Esophagus mucosa (tissue), 1 donor: ENCODE results near the gene CACNG4. TPM values are rescaled to one million over a fixed set of nuclear protein-coding genes. Genes with fewer than 3 reads are reported as not detected.

ENCODE experiments used
- ATAC-seq: fragments of 200-7000 bp; cut with Tn5 transposase; one replicate; pipeline ENCODE4 v1.9.1; 2020
- total RNA-seq: library from RNA; stranded (reverse); gene quantifications from one replicate; pipeline ENCODE4 v1.2.4, GENCODE V29; 2023
- donor health status: DM: yes; HTN: yes; CAD: no.

CACNG4 gene
- total RNA-seq, 1 donor from 2014 or later: 0.08 TPM

- ATAC-seq: no peak
Measured at GRCh38 chr17:67066717-67067116, 102.2 kb downstream of the CACNG4 start.

- ATAC-seq: no peak
Measured at GRCh38 chr17:67067571-67068482, 103.3 kb downstream of the CACNG4 start.

GRCh38 chr17:67068999-67069398 is 104.5 kb downstream of the CACNG4 start:
- no peak for ATAC-seq

- ATAC-seq: no peak
Measured at GRCh38 chr17:67069603-67070136, 105.2 kb downstream of the CACNG4 start.

GRCh38 chr17:67071595-67071994 is 107.1 kb downstream of the CACNG4 start:
- no peak for ATAC-seq

- no peak for ATAC-seq
Measured at GRCh38 chr17:67072885-67073284, 108.4 kb downstream of the CACNG4 start.

GRCh38 chr17:67074781-67075180 is 110.3 kb downstream of the CACNG4 start:
- no peak for ATAC-seq

- no peak for ATAC-seq
Measured at GRCh38 chr17:67076290-67076689, 111.8 kb downstream of the CACNG4 start.

- ATAC-seq: no peak
Measured at GRCh38 chr17:67078292-67078691, 113.8 kb downstream of the CACNG4 start.

- no peak for ATAC-seq
Measured at GRCh38 chr17:67079491-67079890, 115.0 kb downstream of the CACNG4 start.

- no peak for ATAC-seq
Measured at GRCh38 chr17:67080804-67081203, 116.3 kb downstream of the CACNG4 start.

- ATAC-seq: no peak
Measured at GRCh38 chr17:67082107-67082506, 117.6 kb downstream of the CACNG4 start.

Other genes with a start within 250 kb of the CACNG4 start
- gene CACNG5, start 129.6 kb upstream of the CACNG4 start, total RNA-seq: not detected
- not detected for gene CACNG1, start 79.8 kb downstream of the CACNG4 start, total RNA-seq